H1 (cell line): ENCODE data around the gene MAST1.

ENCODE experiments used
- CREB1 ChIP-seq: IDR thresholded peaks from 2 replicates; pipeline ENCODE4 v1.6.1; 2012; ENCODE audit warnings: inconsistent platforms
- EP300 ChIP-seq, 2 experiments: IDR thresholded peaks; 1 replicate in 1 of 2; 2 replicates in 1 of 2; pipeline ENCODE4 v1.6.1; 2011 to 2012; ENCODE audit warnings: low read depth in 2 of 2, low read length in 2 of 2, mild to moderate bottlenecking in 2 of 2, borderline replicate concordance in 1 of 2, inconsistent platforms in 1 of 2, moderate library complexity in 1 of 2
- RAD21 ChIP-seq, 2 experiments: IDR thresholded peaks in 1 of 2; conservative IDR thresholded peaks in 1 of 2; 2 replicates each; pipeline ENCODE4 v1.6.1; 2011; ENCODE audit warnings: low read depth in 2 of 2, low read length in 2 of 2, improper control_type of control experiment in 1 of 2, inconsistent platforms in 1 of 2, mild to moderate bottlenecking in 1 of 2, moderate library complexity in 1 of 2
- TF ChIP-seq, protein P1 (sequence below), 3 experiments: IDR thresholded peaks; 1 replicate in 2 of 3; 2 replicates in 1 of 3; pipeline versions ENCODE4 v1.5.1 to v1.6.1; 2011; ENCODE audit warnings: low read length in 3 of 3, mild to moderate bottlenecking in 3 of 3, inconsistent platforms in 2 of 3, low read depth in 1 of 3, moderate library complexity in 1 of 3; ENCODE audit not compliant: insufficient read depth in 1 of 3; ENCODE audit errors: control extremely low read depth in 1 of 3
- TF ChIP-seq, protein P2 (sequence below): IDR thresholded peaks from 2 replicates; pipeline ENCODE4 v1.6.1; 2011; ENCODE audit warnings: low read length, improper control_type of control experiment
- TF ChIP-seq, protein P3 (sequence below): IDR thresholded peaks from 2 replicates; pipeline ENCODE4 v1.6.1; 2011; ENCODE audit warnings: low read depth, mild to moderate bottlenecking, low read length; ENCODE audit not compliant: insufficient read depth

DNA sequence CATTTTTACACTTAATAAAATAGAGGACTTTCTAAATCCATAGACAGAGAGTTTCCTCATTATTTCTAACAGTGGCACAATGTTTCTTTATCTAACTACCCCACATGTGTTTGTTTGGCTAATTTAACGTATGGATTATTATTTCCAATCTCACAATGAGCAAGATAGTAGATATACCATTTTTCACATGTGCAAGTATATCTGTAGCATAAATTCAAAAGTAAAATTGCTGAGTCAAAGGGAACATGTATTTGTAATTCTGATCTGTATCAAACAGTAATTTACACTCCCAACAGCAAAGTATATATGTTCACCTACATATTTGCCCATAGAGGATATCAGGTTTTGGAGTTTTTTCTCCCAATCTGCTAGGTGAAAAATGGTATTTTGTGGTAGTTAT lies 18.3 kb downstream of the MAST1 start:
- TF ChIP-seq, protein P1, sequence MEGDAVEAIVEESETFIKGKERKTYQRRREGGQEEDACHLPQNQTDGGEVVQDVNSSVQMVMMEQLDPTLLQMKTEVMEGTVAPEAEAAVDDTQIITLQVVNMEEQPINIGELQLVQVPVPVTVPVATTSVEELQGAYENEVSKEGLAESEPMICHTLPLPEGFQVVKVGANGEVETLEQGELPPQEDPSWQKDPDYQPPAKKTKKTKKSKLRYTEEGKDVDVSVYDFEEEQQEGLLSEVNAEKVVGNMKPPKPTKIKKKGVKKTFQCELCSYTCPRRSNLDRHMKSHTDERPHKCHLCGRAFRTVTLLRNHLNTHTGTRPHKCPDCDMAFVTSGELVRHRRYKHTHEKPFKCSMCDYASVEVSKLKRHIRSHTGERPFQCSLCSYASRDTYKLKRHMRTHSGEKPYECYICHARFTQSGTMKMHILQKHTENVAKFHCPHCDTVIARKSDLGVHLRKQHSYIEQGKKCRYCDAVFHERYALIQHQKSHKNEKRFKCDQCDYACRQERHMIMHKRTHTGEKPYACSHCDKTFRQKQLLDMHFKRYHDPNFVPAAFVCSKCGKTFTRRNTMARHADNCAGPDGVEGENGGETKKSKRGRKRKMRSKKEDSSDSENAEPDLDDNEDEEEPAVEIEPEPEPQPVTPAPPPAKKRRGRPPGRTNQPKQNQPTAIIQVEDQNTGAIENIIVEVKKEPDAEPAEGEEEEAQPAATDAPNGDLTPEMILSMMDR (IDR thresholded peaks at IDR 0.05; ENCODE audit: control extremely low read depth in 1 of 3, insufficient read depth in 1 of 3, low read depth in 1 of 3, low read length in 3 of 3) = no peak
- TF ChIP-seq, protein P2, sequence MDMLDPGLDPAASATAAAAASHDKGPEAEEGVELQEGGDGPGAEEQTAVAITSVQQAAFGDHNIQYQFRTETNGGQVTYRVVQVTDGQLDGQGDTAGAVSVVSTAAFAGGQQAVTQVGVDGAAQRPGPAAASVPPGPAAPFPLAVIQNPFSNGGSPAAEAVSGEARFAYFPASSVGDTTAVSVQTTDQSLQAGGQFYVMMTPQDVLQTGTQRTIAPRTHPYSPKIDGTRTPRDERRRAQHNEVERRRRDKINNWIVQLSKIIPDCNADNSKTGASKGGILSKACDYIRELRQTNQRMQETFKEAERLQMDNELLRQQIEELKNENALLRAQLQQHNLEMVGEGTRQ = no peak
- TF ChIP-seq CREB1 (no peak), RAD21 (IDR thresholded peaks at IDR 0.05 in 1 of 2, conservative IDR thresholded peaks at IDR 0.05 in 1 of 2; ENCODE audit: low read depth in 2 of 2, low read length in 2 of 2) (no peak), EP300 (IDR thresholded peaks at IDR 0.05; ENCODE audit: borderline replicate concordance in 1 of 2, low read depth in 2 of 2, low read length in 2 of 2) (no peak)
- TF ChIP-seq, protein P3, sequence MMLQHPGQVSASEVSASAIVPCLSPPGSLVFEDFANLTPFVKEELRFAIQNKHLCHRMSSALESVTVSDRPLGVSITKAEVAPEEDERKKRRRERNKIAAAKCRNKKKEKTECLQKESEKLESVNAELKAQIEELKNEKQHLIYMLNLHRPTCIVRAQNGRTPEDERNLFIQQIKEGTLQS = no peak
